Measurements from ENCODE around the gene PATL2.

Gene PATL2

DNA sequence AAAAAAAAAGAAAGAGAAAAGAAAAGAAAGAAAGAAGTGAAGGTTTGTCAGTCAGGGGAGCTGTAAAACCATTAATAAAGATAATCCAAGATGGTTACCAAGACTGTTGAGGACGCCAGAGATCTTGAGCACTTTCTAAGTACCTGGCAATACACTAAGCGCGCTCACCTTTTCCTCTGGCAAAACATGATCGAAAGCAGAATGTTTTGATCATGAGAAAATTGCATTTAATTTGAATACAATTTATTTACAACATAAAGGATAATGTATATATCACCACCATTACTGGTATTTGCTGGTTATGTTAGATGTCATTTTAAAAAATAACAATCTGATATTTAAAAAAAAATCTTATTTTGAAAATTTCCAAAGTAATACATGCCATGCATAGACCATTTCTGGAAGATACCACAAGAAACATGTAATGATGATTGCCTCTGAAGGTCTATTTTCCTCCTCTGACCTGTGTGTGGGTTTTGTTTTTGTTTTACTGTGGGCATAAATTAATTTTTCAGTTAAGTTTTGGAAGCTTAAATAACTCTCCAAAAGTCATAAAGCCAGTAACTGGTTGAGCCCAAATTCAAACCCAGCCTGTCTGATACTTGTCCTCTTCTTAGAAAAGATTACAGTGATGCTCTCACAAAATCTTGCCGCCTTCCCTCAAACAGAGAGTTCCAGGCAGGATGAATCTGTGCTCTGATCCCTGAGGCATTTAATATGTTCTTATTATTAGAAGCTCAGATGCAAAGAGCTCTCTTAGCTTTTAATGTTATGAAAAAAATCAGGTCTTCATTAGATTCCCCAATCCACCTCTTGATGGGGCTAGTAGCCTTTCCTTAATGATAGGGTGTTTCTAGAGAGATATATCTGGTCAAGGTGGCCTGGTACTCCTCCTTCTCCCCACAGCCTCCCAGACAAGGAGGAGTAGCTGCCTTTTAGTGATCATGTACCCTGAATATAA, 2.2 kb upstream of the PATL2 start:
- no peak for DNase-seq (ENCODE audit: low spot score)
- no peak overlapping the region for H2BK12ac ChIP-seq (ENCODE audit: low read length)
- no peak overlapping the region for H3K9ac ChIP-seq (ENCODE audit: low read depth, low read length, poor library complexity)
- no peaks in the 10 kb centered on the region for H3K79me1 ChIP-seq (ENCODE audit: low read depth, low read length)
- H3K9me3 ChIP-seq (replicated peaks in 1 of 2; ENCODE audit: control insufficient read depth in 2 of 2, insufficient read depth in 1 of 2, low read depth in 1 of 2, low read length in 2 of 2) = no peaks in the 10 kb centered on the region
- H2AFZ ChIP-seq (ENCODE audit: low read length) = no peak overlapping the region
- no peak overlapping the region for H2AK5ac ChIP-seq (ENCODE audit: low read depth, low read length)
- no peak overlapping the region for H4K91ac ChIP-seq (ENCODE audit: low read depth, low read length, poor library complexity)
- H3K14ac ChIP-seq (ENCODE audit: low read length) = no peak overlapping the region
- no peak overlapping the region for H3K27ac ChIP-seq (replicated peaks; ENCODE audit: low read length)
- H3K23ac ChIP-seq (ENCODE audit: low read depth, low read length, poor library complexity) = no peak overlapping the region
- no peak overlapping the region for H3K4ac ChIP-seq (ENCODE audit: low read length)
- no peak overlapping the region for H2BK120ac ChIP-seq (ENCODE audit: low read depth, low read length)
- H3K27me3 ChIP-seq (ENCODE audit: control insufficient read depth in 3 of 3, insufficient read depth in 3 of 3, low read depth in 1 of 3, low read length in 3 of 3) = peaks cover 0 to 9% (median 0%) of the 10 kb centered on the region in 3 experiments
- H3K4me1 ChIP-seq (ENCODE audit: control insufficient read depth in 2 of 2, insufficient read depth in 1 of 2, low read depth in 1 of 2, low read length in 2 of 2) = peaks cover 0 to 11% of the 10 kb centered on the region in 2 donors
- H3K36me3 ChIP-seq (replicated peaks in 1 of 2; ENCODE audit: control insufficient read depth in 2 of 2, insufficient read depth in 2 of 2, low read length in 2 of 2) = peaks cover 3 to 32% of the 10 kb centered on the region in 2 donors
- H3K4me3 ChIP-seq (ENCODE audit: low read length in 2 of 2) = no peak overlapping the region
- no peak overlapping the region for H2BK5ac ChIP-seq (ENCODE audit: low read length)
- no peak overlapping the region for H2BK15ac ChIP-seq (ENCODE audit: low read length)
- H3K4me2 ChIP-seq (ENCODE audit: insufficient read depth, low read length, poor library complexity, severe bottlenecking) = no peak overlapping the region
- H4K8ac ChIP-seq (ENCODE audit: low read depth, low read length) = no peak overlapping the region
- no peak overlapping the region for H3K18ac ChIP-seq (ENCODE audit: low read length)
- WGBS, 2 donors (ENCODE audit: extremely low coverage in 2 of 2, insufficient read length in 2 of 2, insufficient replicate concordance in 1 of 2) = no CpG with 5 or more reads among the region's 5 CpGs

DNA sequence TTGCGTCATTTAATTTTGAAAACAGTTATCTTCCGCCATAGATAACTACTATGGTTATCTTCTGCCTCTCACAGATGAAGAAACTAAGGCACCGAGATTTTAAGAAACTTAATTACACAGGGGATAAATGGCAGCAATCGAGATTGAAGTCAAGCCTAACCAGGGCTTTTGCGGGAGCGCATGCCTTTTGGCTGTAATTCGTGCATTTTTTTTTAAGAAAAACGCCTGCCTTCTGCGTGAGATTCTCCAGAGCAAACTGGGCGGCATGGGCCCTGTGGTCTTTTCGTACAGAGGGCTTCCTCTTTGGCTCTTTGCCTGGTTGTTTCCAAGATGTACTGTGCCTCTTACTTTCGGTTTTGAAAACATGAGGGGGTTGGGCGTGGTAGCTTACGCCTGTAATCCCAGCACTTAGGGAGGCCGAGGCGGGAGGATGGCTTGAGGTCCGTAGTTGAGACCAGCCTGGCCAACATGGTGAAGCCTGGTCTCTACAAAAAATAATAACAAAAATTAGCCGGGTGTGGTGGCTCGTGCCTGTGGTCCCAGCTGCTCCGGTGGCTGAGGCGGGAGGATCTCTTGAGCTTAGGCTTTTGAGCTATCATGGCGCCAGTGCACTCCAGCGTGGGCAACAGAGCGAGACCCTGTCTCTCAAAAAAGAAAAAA, 1.4 kb upstream of the PATL2 start:
- Histone ChIP-seq H4K91ac (ENCODE audit: low read depth, low read length, poor library complexity) (no peak overlapping the region), H2BK15ac (ENCODE audit: low read length) (no peak overlapping the region), H3K9me3 (replicated peaks in 1 of 2; ENCODE audit: control insufficient read depth in 2 of 2, insufficient read depth in 1 of 2, low read depth in 1 of 2, low read length in 2 of 2) (no peaks in the 10 kb centered on the region), H2AK5ac (ENCODE audit: low read depth, low read length) (no peak overlapping the region), H3K27ac (replicated peaks; ENCODE audit: low read length) (no peak overlapping the region), H3K4me2 (ENCODE audit: insufficient read depth, low read length, poor library complexity, severe bottlenecking) (no peak overlapping the region), H3K9ac (ENCODE audit: low read depth, low read length, poor library complexity) (no peak overlapping the region), H2BK5ac (ENCODE audit: low read length) (no peak overlapping the region), H2AFZ (ENCODE audit: low read length) (peak overlapping the region; percentile 90), H3K27me3 (ENCODE audit: control insufficient read depth in 3 of 3, insufficient read depth in 3 of 3, low read depth in 1 of 3, low read length in 3 of 3) (peaks cover 0 to 9% (median 0%) of the 10 kb centered on the region in 3 experiments), H3K4me3 (ENCODE audit: low read length in 2 of 2) (peak overlapping the region in 1 of 2 donors; percentile 79), H3K36me3 (replicated peaks in 1 of 2; ENCODE audit: control insufficient read depth in 2 of 2, insufficient read depth in 2 of 2, low read length in 2 of 2) (peaks cover 3 to 23% of the 10 kb centered on the region in 2 donors), H3K4ac (ENCODE audit: low read length) (no peak overlapping the region), H3K23ac (ENCODE audit: low read depth, low read length, poor library complexity) (no peak overlapping the region), H2BK120ac (ENCODE audit: low read depth, low read length) (no peak overlapping the region), H3K14ac (ENCODE audit: low read length) (no peak overlapping the region), H2BK12ac (ENCODE audit: low read length) (no peak overlapping the region), H4K8ac (ENCODE audit: low read depth, low read length) (no peak overlapping the region), H3K79me1 (ENCODE audit: low read depth, low read length) (no peaks in the 10 kb centered on the region), H3K18ac (ENCODE audit: low read length) (no peak overlapping the region), H3K4me1 (ENCODE audit: control insufficient read depth in 2 of 2, insufficient read depth in 1 of 2, low read depth in 1 of 2, low read length in 2 of 2) (peaks cover 0 to 11% of the 10 kb centered on the region in 2 donors)
- no CpG with 5 or more reads among the region's 24 CpGs for WGBS, 2 donors (ENCODE audit: extremely low coverage in 2 of 2, insufficient read length in 2 of 2, insufficient replicate concordance in 1 of 2)
- no peak for DNase-seq (ENCODE audit: low spot score)

GRCh38 chr15:44711743-44712345, 721 bp upstream of the PATL2 start:
- H4K8ac ChIP-seq (ENCODE audit: low read depth, low read length) = no peak overlapping the region
- no peaks in the 10 kb centered on the region for H3K9me3 ChIP-seq (replicated peaks in 1 of 2; ENCODE audit: control insufficient read depth in 2 of 2, insufficient read depth in 1 of 2, low read depth in 1 of 2, low read length in 2 of 2)
- H2AFZ ChIP-seq (ENCODE audit: low read length) = peak overlapping the region; percentile 90
- peak overlapping the region; percentile 95 for H3K9ac ChIP-seq (ENCODE audit: low read depth, low read length, poor library complexity)
- no peaks in the 10 kb centered on the region for H3K79me1 ChIP-seq (ENCODE audit: low read depth, low read length)
- H3K4ac ChIP-seq (ENCODE audit: low read length) = no peak overlapping the region
- peak overlapping the region; percentile 97 for H3K18ac ChIP-seq (ENCODE audit: low read length)
- H3K14ac ChIP-seq (ENCODE audit: low read length) = peak overlapping the region; percentile 47
- no peak overlapping the region for H4K91ac ChIP-seq (ENCODE audit: low read depth, low read length, poor library complexity)
- peak overlapping the region; percentile 88 for H2BK15ac ChIP-seq (ENCODE audit: low read length)
- no peak overlapping the region for H3K27ac ChIP-seq (replicated peaks; ENCODE audit: low read length)
- peaks cover 3 to 17% of the 10 kb centered on the region in 2 donors for H3K36me3 ChIP-seq (replicated peaks in 1 of 2; ENCODE audit: control insufficient read depth in 2 of 2, insufficient read depth in 2 of 2, low read length in 2 of 2)
- peak overlapping the region; percentile 81 for H2BK120ac ChIP-seq (ENCODE audit: low read depth, low read length)
- WGBS, 2 donors (ENCODE audit: extremely low coverage in 2 of 2, insufficient read length in 2 of 2, insufficient replicate concordance in 1 of 2) = no CpG with 5 or more reads among the region's 46 CpGs
- H2BK12ac ChIP-seq (ENCODE audit: low read length) = no peak overlapping the region
- peaks cover 0 to 11% of the 10 kb centered on the region in 2 donors for H3K4me1 ChIP-seq (ENCODE audit: control insufficient read depth in 2 of 2, insufficient read depth in 1 of 2, low read depth in 1 of 2, low read length in 2 of 2)
- H3K27me3 ChIP-seq (ENCODE audit: control insufficient read depth in 3 of 3, insufficient read depth in 3 of 3, low read depth in 1 of 3, low read length in 3 of 3) = peaks cover 0 to 9% (median 0%) of the 10 kb centered on the region in 3 experiments
- DNase-seq (ENCODE audit: low spot score) = peak; percentile 35
- peak overlapping the region; percentile 92 for H3K23ac ChIP-seq (ENCODE audit: low read depth, low read length, poor library complexity)
- H2AK5ac ChIP-seq (ENCODE audit: low read depth, low read length) = no peak overlapping the region
- H3K4me3 ChIP-seq (ENCODE audit: low read length in 2 of 2) = peak overlapping the region; percentile 79 to 93
- H3K4me2 ChIP-seq (ENCODE audit: insufficient read depth, low read length, poor library complexity, severe bottlenecking) = peak overlapping the region; percentile 96
- peak overlapping the region; percentile 11 for H2BK5ac ChIP-seq (ENCODE audit: low read length)

All from neuronal stem cell (in vitro differentiated cells).